ENCODE measurements around the gene ARHGAP4. TPM values are rescaled to one million over a fixed set of nuclear protein-coding genes. Genes with fewer than 3 reads are reported as not detected.

Gene ARHGAP4
- total and polyA plus RNA-seq, 5 donors: 13.4 to 22.9 (median 15.0) TPM

- Histone ChIP-seq H3K27ac (ENCODE audit: low read length) (no peak overlapping the region), H3K4me3 (ENCODE audit: low read length) (no peak overlapping the region), H3K27me3 (ENCODE audit: control insufficient read depth, insufficient read depth) (no peaks in the 10 kb centered on the region), H3K9me3 (ENCODE audit: control insufficient read depth, low read length) (no peaks in the 10 kb centered on the region), H3K4me1 (ENCODE audit: control insufficient read depth, insufficient read depth, low read length) (no peaks in the 10 kb centered on the region)
- intact Hi-C loops (cut with DNase I): loop anchor here in 1 of 4 donors (10.0 kb wide), 1 partner anchor 98 kb away; no protein-coding TSS in a partner anchor
- DNase-seq: no peak
- ATAC-seq: no peak
- WGBS: 58% methylated on average over 10 of the region's 10 CpGs
These were observed 23.7 kb downstream of the ARHGAP4 start for GRCh38 chrX:153902385-153902784.

DNA sequence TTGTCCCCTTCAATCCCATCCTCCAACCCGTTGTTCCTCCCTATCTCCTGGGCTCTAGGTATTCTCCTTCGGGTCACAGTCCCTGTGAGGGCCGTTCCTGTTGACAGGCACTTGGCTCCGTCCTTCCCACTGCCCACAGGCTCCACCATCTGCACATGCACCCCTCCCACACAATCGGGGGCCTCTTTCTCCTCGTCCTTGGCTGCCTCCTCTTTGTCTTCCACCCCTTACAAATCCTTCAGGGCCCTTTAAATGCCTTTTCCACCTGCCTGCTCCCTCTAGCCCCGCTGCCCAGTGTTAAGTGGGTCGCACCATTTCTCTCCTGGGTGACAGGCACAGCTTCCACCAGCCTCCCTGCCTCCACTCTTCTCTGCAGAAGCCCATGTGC is 24.3 kb downstream of the ARHGAP4 start:
- Histone ChIP-seq H3K27ac (ENCODE audit: low read length) (no peak overlapping the region), H3K9me3 (ENCODE audit: control insufficient read depth, low read length) (no peaks in the 10 kb centered on the region), H3K4me3 (ENCODE audit: low read length) (no peak overlapping the region), H3K27me3 (ENCODE audit: control insufficient read depth, insufficient read depth) (no peaks in the 10 kb centered on the region), H3K4me1 (ENCODE audit: control insufficient read depth, insufficient read depth, low read length) (no peaks in the 10 kb centered on the region)
- 37% methylated on average over 8 of the region's 8 CpGs for WGBS
- intact Hi-C loops (cut with DNase I): loop anchor here in 1 of 4 donors (10.0 kb wide), 1 partner anchor 97 kb away; no protein-coding TSS in a partner anchor
- DNase-seq: no peak
- ATAC-seq: no peak

DNA sequence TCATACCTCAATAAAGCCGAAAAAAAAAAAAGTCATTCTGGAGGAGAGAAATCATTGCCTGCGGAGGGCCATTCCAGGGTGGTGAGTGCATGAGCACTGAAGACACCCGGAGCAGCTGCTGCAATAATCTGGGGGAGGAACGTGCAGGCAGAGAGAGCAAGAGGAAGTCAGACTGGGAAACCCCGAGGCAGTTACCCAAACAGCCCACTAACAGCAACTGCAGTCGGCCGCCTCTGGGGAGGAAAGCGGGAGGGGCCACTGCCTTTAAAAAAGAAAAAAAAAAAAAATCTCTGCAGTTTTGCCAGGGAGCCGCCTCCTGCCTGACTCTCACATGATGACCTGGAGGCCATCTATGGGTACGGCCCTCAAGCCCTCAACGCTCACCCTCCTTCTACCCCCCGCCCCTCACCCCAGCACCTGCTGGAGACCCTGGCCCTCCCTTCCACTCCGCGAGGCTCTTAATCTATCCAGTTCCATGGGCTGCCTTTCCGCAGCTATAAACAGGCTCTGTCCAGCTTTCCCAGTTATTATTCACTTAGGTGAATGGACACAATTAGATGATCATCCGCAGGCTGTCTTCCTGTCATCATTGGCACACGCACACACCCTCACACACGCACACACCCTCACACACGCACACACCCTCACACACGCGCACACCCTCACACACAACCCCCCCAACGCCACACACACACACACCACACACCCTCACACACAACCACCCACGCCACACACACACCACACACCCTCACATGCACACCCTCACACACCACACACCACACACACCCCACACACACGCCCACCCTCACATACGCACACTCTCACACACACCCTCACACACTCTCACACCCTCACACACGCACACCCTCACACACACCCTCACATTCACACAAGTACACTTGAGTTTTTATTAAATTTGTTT is 25.0 kb downstream of the ARHGAP4 start:
- 19% methylated on average over 26 of the region's 26 CpGs for WGBS
- DNase-seq: peak in 2 of 3 donors; percentile 63 to 65

DNA sequence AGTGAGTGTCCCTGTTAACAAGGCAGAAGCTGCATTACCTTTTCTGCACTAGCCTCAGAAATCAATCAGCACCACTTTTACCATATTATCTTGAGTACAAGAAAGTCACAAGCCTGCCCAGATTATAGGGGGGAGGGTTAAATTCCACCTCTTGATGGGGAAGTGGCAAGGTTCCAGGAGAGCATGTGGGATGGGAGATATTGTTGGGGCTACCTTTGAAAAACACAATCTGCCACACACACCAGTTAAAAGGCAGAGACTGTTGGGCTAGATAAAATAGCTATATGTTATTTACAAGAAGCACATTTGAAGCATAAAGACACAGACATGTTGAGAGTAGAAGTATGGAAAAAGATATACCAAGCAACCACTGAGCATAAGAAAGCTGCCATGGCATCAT is 28.2 kb downstream of the ARHGAP4 start:
- Histone ChIP-seq H3K4me3 (ENCODE audit: low read length) (no peak overlapping the region), H3K27me3 (ENCODE audit: control insufficient read depth, insufficient read depth) (no peaks in the 10 kb centered on the region), H3K27ac (ENCODE audit: low read length) (no peak overlapping the region), H3K4me1 (ENCODE audit: control insufficient read depth, insufficient read depth, low read length) (no peaks in the 10 kb centered on the region), H3K9me3 (ENCODE audit: control insufficient read depth, low read length) (no peaks in the 10 kb centered on the region)
- ATAC-seq (no peak), DNase-seq (no peak)
- intact Hi-C loops (cut with DNase I): no loop called here

More for the DNA sequence above, 25.0 kb downstream of the ARHGAP4 start:
- H3K27ac ChIP-seq (ENCODE audit: low read length): peak overlapping the region; percentile 48
- no peaks in the 10 kb centered on the region for H3K9me3 ChIP-seq (ENCODE audit: control insufficient read depth, low read length)
- no peak overlapping the region for H3K4me3 ChIP-seq (ENCODE audit: low read length)
- no peaks in the 10 kb centered on the region for H3K27me3 ChIP-seq (ENCODE audit: control insufficient read depth, insufficient read depth)
- H3K4me1 ChIP-seq (ENCODE audit: control insufficient read depth, insufficient read depth, low read length): no peaks in the 10 kb centered on the region
- peak; percentile 46 to 54 for ATAC-seq
- intact Hi-C loops (cut with DNase I): loop anchor here in 1 of 4 donors (10.0 kb wide), 1 partner anchor 96 kb away; no protein-coding TSS in a partner anchor

- ATAC-seq (no peak), DNase-seq (no peak)
- Histone ChIP-seq H3K27ac (ENCODE audit: low read length) (no peak overlapping the region), H3K4me1 (ENCODE audit: control insufficient read depth, insufficient read depth, low read length) (no peaks in the 10 kb centered on the region), H3K27me3 (ENCODE audit: control insufficient read depth, insufficient read depth) (no peaks in the 10 kb centered on the region), H3K9me3 (ENCODE audit: control insufficient read depth, low read length) (no peaks in the 10 kb centered on the region), H3K4me3 (ENCODE audit: low read length) (no peak overlapping the region)
- intact Hi-C loops (cut with DNase I): no loop called here
- 93% methylated on average over 6 of the region's 6 CpGs for WGBS
These were observed 36.9 kb downstream of the ARHGAP4 start for GRCh38 chrX:153889123-153889522.

DNA sequence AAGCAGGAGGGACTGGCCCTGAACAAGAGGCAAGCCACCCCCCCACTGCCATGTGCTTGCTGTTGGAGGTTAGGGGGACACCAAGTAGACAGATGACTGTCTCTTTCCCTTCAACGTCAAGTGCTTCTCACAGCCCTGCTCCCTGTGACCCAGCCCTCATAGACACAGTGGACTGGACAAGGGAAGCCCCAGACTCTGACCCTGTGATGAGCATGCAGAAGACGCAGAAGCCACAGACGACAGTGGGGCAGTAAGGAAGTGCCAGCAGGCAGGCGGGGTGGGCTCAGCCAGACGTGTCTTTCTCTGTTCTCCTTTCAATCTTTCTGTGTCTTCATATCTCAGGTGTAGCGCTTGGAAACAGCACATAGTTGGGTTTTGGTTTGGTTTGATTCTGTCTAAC is 37.7 kb downstream of the ARHGAP4 start:
- Histone ChIP-seq H3K27ac (ENCODE audit: low read length) (no peak overlapping the region), H3K27me3 (ENCODE audit: control insufficient read depth, insufficient read depth) (no peaks in the 10 kb centered on the region), H3K9me3 (ENCODE audit: control insufficient read depth, low read length) (no peaks in the 10 kb centered on the region), H3K4me1 (ENCODE audit: control insufficient read depth, insufficient read depth, low read length) (no peaks in the 10 kb centered on the region), H3K4me3 (ENCODE audit: low read length) (no peak overlapping the region)
- ATAC-seq (no peak), DNase-seq (no peak)
- intact Hi-C loops (cut with DNase I): no loop called here
- 66% methylated on average over 6 of the region's 6 CpGs for WGBS

GRCh38 chrX:153887385-153887784 is 38.7 kb downstream of the ARHGAP4 start:
- no peaks in the 10 kb centered on the region for H3K27me3 ChIP-seq (ENCODE audit: control insufficient read depth, insufficient read depth)
- no peak overlapping the region for H3K27ac ChIP-seq (ENCODE audit: low read length)
- 66% methylated on average over 8 of the region's 8 CpGs for WGBS
- intact Hi-C loops (cut with DNase I): no loop called here
- DNase-seq (no peak), ATAC-seq (peak in 1 of 2 donors; percentile 40)
- H3K4me3 ChIP-seq (ENCODE audit: low read length): no peak overlapping the region
- H3K9me3 ChIP-seq (ENCODE audit: control insufficient read depth, low read length): no peaks in the 10 kb centered on the region
- H3K4me1 ChIP-seq (ENCODE audit: control insufficient read depth, insufficient read depth, low read length): no peaks in the 10 kb centered on the region

- no peak for DNase-seq
- intact Hi-C loops (cut with DNase I): no loop called here
- H3K9me3 ChIP-seq (ENCODE audit: control insufficient read depth, low read length): no peaks in the 10 kb centered on the region
- ATAC-seq: peak in 1 of 2 donors; percentile 8
- H3K4me3 ChIP-seq (ENCODE audit: low read length): no peak overlapping the region
- H3K4me1 ChIP-seq (ENCODE audit: control insufficient read depth, insufficient read depth, low read length): no peaks in the 10 kb centered on the region
- WGBS: 30% methylated on average over 13 of the region's 13 CpGs
- H3K27me3 ChIP-seq (ENCODE audit: control insufficient read depth, insufficient read depth): no peaks in the 10 kb centered on the region
- H3K27ac ChIP-seq (ENCODE audit: low read length): no peak overlapping the region
These were observed 39.1 kb downstream of the ARHGAP4 start for GRCh38 chrX:153886915-153887314.

DNA sequence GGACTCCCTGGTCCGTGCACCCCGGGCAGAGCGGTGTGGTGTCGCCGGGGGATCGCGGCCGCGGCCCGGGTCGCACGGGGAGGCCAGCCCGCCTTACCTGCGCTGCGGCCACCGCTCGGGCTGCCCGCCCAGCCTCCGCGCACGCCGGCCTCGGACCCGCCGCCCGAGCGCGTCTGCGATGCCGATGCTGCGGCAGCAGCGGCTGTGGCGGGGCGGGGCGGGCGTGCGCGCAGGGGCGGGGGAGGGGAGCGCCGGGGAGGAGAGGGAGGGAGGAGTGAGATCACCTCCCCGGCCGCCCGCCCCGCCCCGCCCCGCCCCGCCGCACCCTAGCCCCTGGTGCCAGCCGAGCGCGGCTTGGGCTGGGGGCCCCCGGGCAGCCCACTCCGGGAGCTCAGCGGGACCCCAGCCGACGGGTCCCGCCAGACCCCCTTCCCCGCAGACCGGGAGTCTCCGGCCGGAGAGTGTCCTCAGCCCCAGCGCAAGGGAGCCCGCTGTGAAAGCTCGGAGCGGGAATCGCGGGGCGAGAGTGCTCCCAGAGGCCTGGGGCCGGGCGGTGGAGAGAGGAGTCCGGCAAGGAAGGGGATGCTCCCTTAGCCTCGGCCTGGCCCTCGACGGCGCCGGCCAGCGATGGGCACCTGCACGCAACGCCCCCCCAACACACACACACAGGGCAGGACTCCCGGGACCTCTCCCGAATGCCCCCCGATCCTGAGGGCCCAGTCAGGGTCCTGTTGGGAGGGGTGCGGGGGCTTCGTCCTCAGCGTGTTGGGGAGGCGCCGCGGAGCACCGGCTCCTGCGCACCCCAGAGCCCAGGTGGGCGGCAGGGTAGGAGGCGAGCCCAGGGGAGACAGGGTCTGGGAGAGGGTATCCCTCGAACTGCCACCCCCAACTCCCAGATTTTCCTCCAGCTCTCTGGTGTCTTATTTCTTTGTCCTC is 39.8 kb downstream of the ARHGAP4 start, which contains the start of gene L1CAM:
Gene L1CAM, minus strand, starts transcription at position 206 of the 936 bp plus-strand sequence. CDS start 10,337 bp downstream, outside the sequence.
- peak within 1 kb of the TSS; percentile 36 for H3K4me3 ChIP-seq (ENCODE audit: low read length)
- no peaks in the 10 kb centered on the region for H3K4me1 ChIP-seq (ENCODE audit: control insufficient read depth, insufficient read depth, low read length)
- intact Hi-C loops (cut with DNase I): no loop called here
- WGBS: 3% methylated on average over 65 of the region's 94 CpGs
- H3K27ac ChIP-seq (ENCODE audit: low read length): no peak within 1 kb of the TSS
- peak in 1 of 2 donors; percentile 11 for ATAC-seq
- no peak for DNase-seq
- no peaks in the 10 kb centered on the region for H3K9me3 ChIP-seq (ENCODE audit: control insufficient read depth, low read length)
- H3K27me3 ChIP-seq (ENCODE audit: control insufficient read depth, insufficient read depth): no peaks in the 10 kb centered on the region

DNA sequence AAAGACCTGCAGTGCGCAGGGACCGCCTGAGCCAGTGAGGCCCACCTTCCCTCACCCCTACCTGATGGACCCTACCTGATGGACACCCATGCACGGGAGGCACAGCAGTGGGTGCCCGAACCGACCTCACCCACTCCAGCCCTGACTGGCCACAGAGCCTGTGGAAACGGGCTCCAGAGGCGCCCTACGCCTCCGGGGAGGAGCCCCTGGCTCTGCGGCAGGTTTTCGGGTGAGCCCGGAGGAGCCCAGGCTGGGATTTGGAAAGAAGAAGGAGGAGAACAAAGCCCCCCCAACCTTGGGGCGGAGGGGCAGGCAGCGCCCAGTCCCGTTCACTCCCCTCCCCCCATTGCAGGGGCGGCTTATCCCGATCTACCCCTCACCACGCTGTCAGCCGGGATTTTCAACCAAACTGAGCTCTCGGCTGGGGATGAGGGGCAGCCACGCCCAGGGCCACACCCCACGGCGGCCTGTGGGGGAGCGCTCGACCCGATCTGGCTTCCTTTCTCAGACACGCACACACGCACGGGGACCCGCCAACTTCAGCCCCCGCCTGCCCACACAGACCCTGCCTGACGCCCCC is 40.8 kb downstream of the ARHGAP4 start:
- Histone ChIP-seq H3K27me3 (ENCODE audit: control insufficient read depth, insufficient read depth) (no peaks in the 10 kb centered on the region), H3K4me3 (ENCODE audit: low read length) (peak overlapping the region; percentile 36), H3K27ac (ENCODE audit: low read length) (no peak overlapping the region), H3K4me1 (ENCODE audit: control insufficient read depth, insufficient read depth, low read length) (no peaks in the 10 kb centered on the region), H3K9me3 (ENCODE audit: control insufficient read depth, low read length) (no peaks in the 10 kb centered on the region)
- no peak for ATAC-seq
- WGBS: 3% methylated on average over 32 of the region's 32 CpGs
- DNase-seq: no peak
- intact Hi-C loops (cut with DNase I): no loop called here

Measured in right cardiac atrium (tissue), 5 donors.